ENCODE data around the gene ZNRF1. TPM values are rescaled to one million over a fixed set of nuclear protein-coding genes. Genes with fewer than 3 reads are reported as not detected.

The ZNRF1 gene
- total and polyA plus RNA-seq, 10 of the 15 experiments (the other 5 are each of a cell fraction or from before 2014, with no cell fraction given): 5.8 to 25.9 (median 14.3) TPM

DNA sequence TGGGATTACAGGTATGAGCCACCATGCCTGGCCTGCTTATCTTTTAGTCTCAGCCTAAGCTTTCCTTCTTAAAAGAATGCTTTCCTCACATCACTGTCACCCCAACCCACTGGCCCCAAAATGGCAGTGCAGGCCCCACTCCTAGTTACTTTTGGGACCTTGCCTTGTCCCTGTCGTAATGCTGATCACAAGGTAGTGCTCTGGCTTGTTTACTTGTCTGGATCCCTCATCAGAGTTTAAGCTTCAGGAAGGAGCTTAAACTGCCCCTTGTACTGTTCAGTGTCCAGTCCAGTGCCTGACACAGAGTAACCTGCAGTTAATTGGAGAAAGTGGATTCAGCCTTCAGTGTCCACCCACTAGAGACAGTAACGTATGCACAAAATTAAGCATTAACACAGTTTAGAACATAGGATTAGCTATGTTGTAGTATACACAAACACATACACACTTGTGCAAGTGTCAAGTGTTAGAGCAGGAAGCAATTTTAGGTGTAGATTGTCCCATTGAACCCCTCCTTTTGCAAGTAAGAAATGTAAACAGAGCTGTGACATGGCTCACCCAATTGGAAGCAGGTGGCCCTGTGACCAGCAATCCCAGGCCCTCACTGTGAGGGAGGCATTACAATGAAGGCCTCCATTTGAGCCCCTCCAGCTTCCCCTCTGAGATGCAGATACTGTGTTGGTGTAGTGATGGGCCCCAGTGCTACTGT is 73.6 kb downstream of the ZNRF1 start (continued):
- TF ChIP-seq, protein P1, sequence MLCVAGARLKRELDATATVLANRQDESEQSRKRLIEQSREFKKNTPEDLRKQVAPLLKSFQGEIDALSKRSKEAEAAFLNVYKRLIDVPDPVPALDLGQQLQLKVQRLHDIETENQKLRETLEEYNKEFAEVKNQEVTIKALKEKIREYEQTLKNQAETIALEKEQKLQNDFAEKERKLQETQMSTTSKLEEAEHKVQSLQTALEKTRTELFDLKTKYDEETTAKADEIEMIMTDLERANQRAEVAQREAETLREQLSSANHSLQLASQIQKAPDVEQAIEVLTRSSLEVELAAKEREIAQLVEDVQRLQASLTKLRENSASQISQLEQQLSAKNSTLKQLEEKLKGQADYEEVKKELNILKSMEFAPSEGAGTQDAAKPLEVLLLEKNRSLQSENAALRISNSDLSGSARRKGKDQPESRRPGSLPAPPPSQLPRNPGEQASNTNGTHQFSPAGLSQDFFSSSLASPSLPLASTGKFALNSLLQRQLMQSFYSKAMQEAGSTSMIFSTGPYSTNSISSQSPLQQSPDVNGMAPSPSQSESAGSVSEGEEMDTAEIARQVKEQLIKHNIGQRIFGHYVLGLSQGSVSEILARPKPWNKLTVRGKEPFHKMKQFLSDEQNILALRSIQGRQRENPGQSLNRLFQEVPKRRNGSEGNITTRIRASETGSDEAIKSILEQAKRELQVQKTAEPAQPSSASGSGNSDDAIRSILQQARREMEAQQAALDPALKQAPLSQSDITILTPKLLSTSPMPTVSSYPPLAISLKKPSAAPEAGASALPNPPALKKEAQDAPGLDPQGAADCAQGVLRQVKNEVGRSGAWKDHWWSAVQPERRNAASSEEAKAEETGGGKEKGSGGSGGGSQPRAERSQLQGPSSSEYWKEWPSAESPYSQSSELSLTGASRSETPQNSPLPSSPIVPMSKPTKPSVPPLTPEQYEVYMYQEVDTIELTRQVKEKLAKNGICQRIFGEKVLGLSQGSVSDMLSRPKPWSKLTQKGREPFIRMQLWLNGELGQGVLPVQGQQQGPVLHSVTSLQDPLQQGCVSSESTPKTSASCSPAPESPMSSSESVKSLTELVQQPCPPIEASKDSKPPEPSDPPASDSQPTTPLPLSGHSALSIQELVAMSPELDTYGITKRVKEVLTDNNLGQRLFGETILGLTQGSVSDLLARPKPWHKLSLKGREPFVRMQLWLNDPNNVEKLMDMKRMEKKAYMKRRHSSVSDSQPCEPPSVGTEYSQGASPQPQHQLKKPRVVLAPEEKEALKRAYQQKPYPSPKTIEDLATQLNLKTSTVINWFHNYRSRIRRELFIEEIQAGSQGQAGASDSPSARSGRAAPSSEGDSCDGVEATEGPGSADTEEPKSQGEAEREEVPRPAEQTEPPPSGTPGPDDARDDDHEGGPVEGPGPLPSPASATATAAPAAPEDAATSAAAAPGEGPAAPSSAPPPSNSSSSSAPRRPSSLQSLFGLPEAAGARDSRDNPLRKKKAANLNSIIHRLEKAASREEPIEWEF (IDR thresholded peaks at IDR 0.05; ENCODE audit: insufficient replicate concordance, low read depth, low read length): no peak
- no peak for TF ChIP-seq RB1 (IDR thresholded peaks at IDR 0.05; ENCODE audit: borderline replicate concordance)

DNA sequence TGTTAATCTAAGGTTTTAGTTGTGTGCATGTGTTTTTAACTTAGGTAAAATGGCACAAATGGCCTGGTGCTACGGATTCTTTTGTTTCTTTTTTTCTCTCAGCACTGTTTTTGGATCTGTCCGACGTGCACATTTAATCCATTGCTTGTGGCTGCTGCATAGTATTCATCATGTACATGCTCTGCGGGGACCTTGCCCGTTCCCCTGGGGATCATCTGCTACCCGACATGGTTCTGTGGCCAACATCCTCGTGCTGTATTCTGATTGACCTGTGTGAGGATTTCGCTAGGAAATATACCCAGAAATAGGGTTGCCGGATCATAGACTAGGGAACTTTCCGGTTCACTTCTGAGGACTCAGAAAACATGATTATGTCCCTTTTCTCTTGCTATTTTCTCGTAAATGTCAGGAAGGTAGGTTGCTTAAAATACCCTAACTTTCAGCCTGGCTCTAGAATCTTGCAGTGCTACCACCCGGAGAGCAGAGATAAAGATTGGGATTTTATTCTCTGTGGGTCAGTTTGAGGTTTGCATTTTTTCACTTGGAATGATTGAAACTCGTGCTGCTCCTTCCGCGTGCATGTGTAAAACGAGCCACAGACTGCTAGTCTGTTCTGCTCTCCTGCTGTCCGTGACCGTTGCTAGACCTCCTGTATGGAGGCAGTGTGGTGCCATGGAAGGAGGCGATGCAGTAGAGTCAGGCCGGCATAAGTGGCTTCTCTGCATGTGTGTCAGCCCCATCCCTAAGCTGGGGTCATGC is 74.9 kb downstream of the ZNRF1 start:
- no peaks in the 10 kb centered on the region for H4K20me1 ChIP-seq (ENCODE audit: control insufficient read depth, insufficient read depth)
- H3K79me2 ChIP-seq (ENCODE audit: control insufficient read depth, insufficient read depth, low read length): peaks cover 12% of the 10 kb centered on the region
- peaks cover 21% of the 10 kb centered on the region for H3K4me1 ChIP-seq (ENCODE audit: control insufficient read depth, insufficient read depth, low read length)
- no peak overlapping the region for H3K4me3 ChIP-seq
- no peaks in the 10 kb centered on the region for H3K27me3 ChIP-seq (replicated peaks in 1 of 2; ENCODE audit: control insufficient read depth in 2 of 2, insufficient read depth in 2 of 2, low read length in 1 of 2)
- POLR2A ChIA-PET: interaction anchor here (1.0 to 1.4 kb wide), 2 partner anchors 38 to 61 kb away, joined by 3 to 5 read pairs; no protein-coding TSS in a partner anchor
- 45% methylated on average over 20 of the region's 20 CpGs for WGBS (ENCODE audit: insufficient coverage, insufficient replicate concordance, low lambda C conversion rate, missing lambda C conversion rate)
- no peak overlapping the region for H3K9ac ChIP-seq (ENCODE audit: control insufficient read depth, insufficient read depth, low read length)
- H3K27ac ChIP-seq (ENCODE audit: control insufficient read depth, insufficient read depth): no peak overlapping the region
- intact Hi-C loops (cut with micrococcal nuclease; ENCODE audit: unreplicated experiment) (no loop called here), in situ Hi-C loops (cut with MboI) (no loop called here)
- TF ChIP-seq DPF2 (IDR thresholded peaks at IDR 0.05): no peak
- no peak for TF ChIP-seq ZNF384 (IDR thresholded peaks at IDR 0.05; ENCODE audit: borderline replicate concordance, low read depth, low read length)
- TF ChIP-seq NRF1 (conservative IDR thresholded peaks at IDR 0.05; ENCODE audit: low read depth, low read length): no peak
- TF ChIP-seq SMAD1 (IDR thresholded peaks at IDR 0.05; ENCODE audit: low read depth, partially characterized antibody): no peak
- TF ChIP-seq, protein P2, sequence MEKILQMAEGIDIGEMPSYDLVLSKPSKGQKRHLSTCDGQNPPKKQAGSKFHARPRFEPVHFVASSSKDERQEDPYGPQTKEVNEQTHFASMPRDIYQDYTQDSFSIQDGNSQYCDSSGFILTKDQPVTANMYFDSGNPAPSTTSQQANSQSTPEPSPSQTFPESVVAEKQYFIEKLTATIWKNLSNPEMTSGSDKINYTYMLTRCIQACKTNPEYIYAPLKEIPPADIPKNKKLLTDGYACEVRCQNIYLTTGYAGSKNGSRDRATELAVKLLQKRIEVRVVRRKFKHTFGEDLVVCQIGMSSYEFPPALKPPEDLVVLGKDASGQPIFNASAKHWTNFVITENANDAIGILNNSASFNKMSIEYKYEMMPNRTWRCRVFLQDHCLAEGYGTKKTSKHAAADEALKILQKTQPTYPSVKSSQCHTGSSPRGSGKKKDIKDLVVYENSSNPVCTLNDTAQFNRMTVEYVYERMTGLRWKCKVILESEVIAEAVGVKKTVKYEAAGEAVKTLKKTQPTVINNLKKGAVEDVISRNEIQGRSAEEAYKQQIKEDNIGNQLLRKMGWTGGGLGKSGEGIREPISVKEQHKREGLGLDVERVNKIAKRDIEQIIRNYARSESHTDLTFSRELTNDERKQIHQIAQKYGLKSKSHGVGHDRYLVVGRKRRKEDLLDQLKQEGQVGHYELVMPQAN (conservative IDR thresholded peaks at IDR 0.05): no peak
- no peak for TF ChIP-seq ESRRA (IDR thresholded peaks at IDR 0.05; ENCODE audit: low read length)
- no peak for TF ChIP-seq FOS (IDR thresholded peaks at IDR 0.05; ENCODE audit: borderline replicate concordance, extremely low read depth, insufficient read length)
- SMC1A ChIA-PET (ENCODE audit: uncharacterized antibody, unreplicated experiment): interaction anchor here (0.9 to 1.6 kb wide), 7 partner anchors 14 to 90 kb away, joined by 3 to 10 read pairs (median 4); partner anchors contain the start of gene ZNRF1
- H3K9me3 ChIP-seq (replicated peaks; ENCODE audit: control insufficient read depth, insufficient read depth, low read length): no peaks in the 10 kb centered on the region
- no peak for DNase-seq (ENCODE audit: low read depth, low spot score)
- no peaks in the 10 kb centered on the region for H3K36me3 ChIP-seq (ENCODE audit: control insufficient read depth in 2 of 2, insufficient read depth in 2 of 2, low read length in 1 of 2)
- no peak for FAIRE-seq
- CTCF ChIA-PET: interaction anchor here (0.6 to 1.6 kb wide), 4 partner anchors 10 to 211 kb away, joined by 3 to 7 read pairs (median 6); partner anchors contain the start of gene ZNRF1
- no peak overlapping the region for H3K4me2 ChIP-seq (ENCODE audit: control insufficient read depth, insufficient read depth)
- no TSS peak for BruUV-seq (replicated peaks)
- no peak overlapping the region for H2AFZ ChIP-seq (ENCODE audit: control insufficient read depth, low read depth, low read length)
- RAD21 ChIA-PET (ENCODE audit: unreplicated experiment): interaction anchor here (2.5 to 2.8 kb wide), 2 partner anchors 38 to 55 kb away, joined by 8 to 9 read pairs; no protein-coding TSS in a partner anchor
- no peak for ATAC-seq

Data from GM12878 (cell line).